Bladder microvascular endothelial cell (primary cell): ENCODE results near the gene PTPN18. TPM values are rescaled to one million over a fixed set of nuclear protein-coding genes. Genes with fewer than 3 reads are reported as not detected.

Source experiments
- total RNA-seq: library from RNA; depleted of rRNA; stranded (reverse); fragments of >200 nt; gene quantifications from 2 replicates; pipeline ENCODE4 v1.2.3, GENCODE V29; 2014

PTPN18 gene
- total RNA-seq, result 20.9 and 32.5 TPM in 2 replicates

GRCh38 chr2:130355578-130356431 is at the start of gene PTPN18:
PTPN18 (plus strand) TSS chr2:130356056; CDS start chr2:130356108, 52 bp downstream.

GRCh38 chr2:130342533-130343275 is 13.2 kb upstream of the PTPN18 start, which contains the start of gene IMP4:
IMP4 (plus strand) TSS chr2:130342897; CDS start chr2:130342933, 36 bp downstream.

Other genes with a start within 250 kb of the PTPN18 start
- gene POTEF, start 226.8 kb upstream of the PTPN18 start, total RNA-seq, result 0.16 and 0.25 TPM in 2 replicates
- 0.65 and 0.94 TPM in 2 replicates for gene CCDC74B, start 210.9 kb upstream of the PTPN18 start, total RNA-seq
- 12.0 and 24.0 TPM in 2 replicates for gene SMPD4, start 174.5 kb upstream of the PTPN18 start, total RNA-seq
- 125 and 220 TPM in 2 replicates for gene MZT2B, start 173.8 kb upstream of the PTPN18 start, total RNA-seq
- not detected in 2 replicates for gene TUBA3E, start 157.6 kb upstream of the PTPN18 start, total RNA-seq
- 65.9 and 111 TPM in 2 replicates for gene IMP4, start 13.2 kb upstream of the PTPN18 start, total RNA-seq
- gene POTEI, start 153.3 kb downstream of the PTPN18 start, total RNA-seq, result 0.16 and 0.63 TPM in 2 replicates
- not detected in 2 replicates for gene CFC1B, start 165.2 kb downstream of the PTPN18 start, total RNA-seq
- not detected in 2 replicates for gene CFC1, start 243.5 kb downstream of the PTPN18 start, total RNA-seq